GM21423 (cell line): ENCODE data around the gene APMAP.
A peak's percentile ranks its signal among the peaks of the same experiment; 100 is the strongest.
"Not testable (repeated sequence)": the region's sequence is repeated elsewhere in the genome, so short reads cannot be mapped to it uniquely, and the experiment has no call there.

ENCODE experiments used
- ATAC-seq: cut with Tn5 transposase; IDR thresholded peaks from one replicate; pipeline ENCODE4 v1.9.1; 2021; ENCODE audit warnings: mild to moderate bottlenecking, moderate library complexity; ENCODE audit not compliant: unreplicated experiment

Gene APMAP

DNA sequence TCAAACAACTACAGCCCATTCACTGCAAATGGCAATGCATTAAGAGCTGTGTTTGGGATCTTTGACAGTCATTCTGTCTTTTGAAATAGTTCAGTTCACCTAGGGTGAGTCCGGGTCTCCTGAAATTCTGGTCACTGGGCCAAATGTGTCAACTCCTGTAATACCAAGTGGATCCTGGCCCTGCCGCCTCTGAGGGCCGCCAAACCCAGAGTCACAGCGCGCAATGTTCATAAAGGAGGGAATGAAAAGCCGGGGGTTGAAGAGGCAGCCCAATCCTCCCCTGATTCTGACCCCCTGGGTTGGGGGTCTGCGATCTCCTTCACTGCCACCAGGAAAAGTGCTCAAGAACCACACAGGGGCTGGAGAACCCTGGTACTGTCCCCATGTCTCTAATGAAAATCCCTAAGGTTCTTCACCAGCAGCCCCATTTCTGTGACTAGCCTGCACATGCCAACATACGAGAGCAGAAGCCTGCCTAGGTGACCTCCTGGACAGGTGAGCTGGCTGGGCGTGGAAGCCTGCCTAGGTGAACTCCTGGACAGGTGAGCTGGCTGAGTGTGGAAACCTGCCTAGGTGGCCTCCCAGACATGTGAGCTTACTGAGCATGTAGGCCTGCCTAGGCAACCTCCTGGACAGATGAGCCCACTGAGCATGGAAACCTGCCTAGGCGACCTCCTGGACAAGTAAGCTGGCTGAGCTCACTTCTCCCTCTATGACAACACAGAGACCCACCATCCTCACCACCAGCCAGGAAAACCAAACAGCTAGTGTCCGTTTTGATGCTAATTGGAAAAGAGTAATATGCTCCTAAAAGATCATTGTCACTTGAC is 16.1 kb upstream of the APMAP start:
- no peak for ATAC-seq

DNA sequence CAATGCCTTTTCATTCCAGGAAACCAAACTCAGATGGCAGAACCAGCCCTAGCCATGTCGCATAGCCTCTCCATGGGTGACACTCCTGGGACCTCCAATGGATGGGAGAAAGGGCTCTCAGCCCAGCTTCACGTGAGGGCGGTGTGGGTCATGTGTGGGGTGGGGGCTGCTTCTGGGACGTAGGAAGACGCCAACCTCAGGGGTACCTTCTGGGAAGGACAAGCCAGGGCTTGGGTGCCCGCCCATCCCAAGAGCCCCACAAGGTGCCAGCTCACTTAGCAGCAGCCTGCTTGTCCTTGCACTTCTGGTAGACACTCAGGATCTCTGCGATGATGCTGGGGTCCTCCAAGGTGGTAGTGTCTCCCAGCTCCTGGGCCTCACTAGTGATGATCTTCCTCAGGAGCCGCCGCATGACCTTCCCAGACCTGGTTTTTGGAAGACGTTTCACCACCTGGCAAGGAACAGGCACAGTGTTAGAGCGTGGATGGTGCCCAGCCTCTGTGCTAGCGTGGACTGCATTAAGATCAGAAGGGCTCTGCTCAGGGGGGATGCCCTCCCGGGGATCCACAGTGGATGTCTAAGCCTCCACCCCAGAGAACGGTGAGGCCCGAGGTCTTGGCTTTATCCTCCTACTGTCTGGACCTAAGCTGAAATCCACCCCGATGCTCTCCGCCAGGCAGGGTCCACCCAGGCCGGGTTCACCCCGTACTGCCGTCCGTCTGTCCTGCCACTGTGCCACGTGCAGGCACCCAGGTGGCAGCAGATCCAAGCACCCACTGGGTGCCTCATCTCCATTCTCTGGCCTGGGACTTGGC is 15.1 kb upstream of the APMAP start:
- no peak for ATAC-seq

DNA sequence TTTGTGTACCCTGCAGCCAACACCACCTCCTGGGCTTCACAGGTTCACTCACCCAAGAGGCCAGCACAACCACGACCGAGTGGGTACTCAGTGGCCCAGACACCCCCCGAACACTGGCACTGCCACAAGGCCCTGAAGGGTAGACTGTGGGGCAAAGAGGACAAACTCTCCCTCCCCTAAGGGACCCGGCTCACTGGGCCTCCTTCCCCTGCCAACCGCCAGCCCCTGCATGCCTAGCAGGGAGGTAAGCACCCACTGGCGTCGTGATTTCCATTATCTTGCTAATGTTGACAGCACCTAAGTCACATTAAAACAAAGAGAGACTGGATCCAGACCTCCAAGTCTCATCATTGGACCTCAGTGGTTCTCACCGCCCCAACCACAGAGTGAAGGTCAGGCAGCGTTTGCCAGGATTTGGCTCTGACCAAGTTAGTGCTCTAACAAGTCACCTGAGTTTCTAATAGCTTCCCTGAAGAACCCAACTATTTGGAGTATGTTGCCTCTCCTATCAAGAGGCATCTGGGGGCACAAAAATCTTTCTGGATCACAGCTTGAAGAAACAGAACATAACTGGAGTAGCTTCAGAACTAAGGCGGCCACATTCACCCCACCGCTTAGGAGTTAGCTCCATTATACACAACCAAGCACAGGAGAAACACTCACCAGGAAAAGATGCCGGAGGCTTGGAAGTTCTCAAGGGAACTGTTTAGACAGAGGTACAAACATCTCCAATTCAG is 14.0 kb upstream of the APMAP start:
- ATAC-seq: no peak

DNA sequence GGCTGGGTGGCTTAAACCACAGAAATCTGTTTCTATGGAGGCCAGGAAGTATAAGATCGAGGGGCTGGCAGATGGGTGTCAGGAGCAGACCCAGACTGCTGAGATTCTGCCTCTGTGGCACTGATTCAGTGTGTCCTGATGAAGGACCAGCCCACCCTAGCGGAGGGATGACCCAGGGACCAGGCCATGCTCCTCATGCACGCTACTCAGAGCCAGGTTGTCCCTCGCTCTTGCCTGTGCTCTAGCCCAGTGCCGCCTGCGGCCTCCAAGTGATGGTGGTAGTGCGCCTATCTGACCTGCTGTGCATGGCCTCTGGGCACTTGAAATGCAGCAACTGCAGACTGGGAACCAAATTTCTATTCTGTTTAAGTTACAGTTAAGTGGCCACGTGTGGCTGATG is 13.1 kb upstream of the APMAP start:
- ATAC-seq: no peak

DNA sequence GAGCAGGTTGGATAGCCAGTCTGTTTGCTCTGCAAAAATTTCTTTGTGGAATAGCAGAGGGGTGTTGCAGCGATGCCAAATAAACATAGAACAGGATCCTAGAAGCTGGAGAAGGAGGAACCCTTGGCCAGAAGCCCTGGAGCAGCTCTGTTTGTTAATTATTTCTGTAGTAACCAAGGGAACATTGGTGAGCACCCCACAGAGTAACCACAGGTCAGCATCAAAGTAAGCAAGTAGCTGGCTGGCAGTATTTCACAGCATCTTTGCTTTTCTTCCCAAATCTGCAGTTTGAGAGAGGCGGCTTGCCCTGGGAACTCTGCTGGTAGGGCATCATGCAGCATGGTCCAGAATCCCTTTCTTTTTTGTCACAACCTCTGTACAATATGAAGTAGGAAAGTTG is 12.7 kb upstream of the APMAP start:
- no peak for ATAC-seq

DNA sequence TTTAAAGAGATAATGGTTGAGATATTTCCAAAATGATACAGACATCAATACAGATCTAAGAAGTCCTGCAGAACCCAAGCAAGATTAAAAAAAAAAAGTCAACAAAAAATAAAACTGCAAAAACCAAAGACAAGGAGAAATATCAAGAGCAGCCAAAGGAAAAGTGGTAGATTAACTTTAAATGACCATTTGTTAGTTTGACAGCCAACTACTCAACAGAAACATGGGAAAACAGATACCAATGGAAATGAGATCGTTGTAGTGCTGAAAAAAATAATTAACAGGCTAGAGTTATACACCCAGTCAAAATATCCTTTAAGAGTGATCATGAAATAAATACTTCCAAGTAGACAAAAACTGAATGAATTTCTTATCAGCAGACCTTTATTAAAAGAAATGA is 10.5 kb upstream of the APMAP start:
- ATAC-seq: no peak

DNA sequence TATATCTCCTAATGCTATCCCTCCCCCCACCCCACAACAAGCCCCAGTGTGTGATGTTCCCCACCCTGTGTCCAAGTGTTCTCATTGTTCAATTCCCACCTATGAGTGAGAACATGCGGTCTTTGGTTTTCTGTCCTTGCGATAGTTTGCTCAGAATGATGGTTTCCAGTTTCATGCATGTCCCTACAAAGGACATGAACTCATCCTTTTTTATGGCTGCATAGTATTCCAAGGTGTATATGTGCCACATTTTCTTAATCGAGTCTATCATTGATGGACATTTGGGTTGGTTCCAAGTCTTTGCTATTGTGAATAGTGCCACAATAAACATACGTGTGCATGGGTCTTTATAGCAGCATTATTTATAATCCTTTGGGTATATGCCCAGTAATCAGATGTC is 8.8 kb upstream of the APMAP start:
- ATAC-seq: not testable (repeated sequence)

DNA sequence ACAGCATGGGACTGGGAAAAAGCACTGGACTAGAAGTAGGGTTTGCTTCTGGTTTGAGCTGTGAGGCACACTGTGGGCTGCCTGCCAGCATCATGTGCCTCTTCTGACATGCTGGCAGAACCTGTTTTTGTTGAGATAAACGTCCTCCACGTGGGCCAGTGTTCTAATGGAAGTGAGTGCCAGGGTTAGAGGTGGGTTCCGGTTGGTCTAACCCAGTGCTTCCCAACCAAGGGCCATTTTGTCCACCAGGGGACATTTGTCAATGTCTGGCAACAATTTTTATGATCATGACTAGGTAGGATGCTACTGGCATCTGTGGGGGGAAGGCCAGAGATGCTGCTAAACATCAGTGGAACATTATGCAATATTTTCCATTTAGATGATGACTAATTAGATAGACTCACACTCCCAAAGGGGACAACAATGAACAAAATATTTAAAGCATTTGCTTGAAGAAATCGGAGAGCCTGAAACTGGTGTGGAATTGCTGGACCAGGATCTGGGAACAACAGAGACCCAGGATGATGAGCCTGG is 7.8 kb upstream of the APMAP start:
- ATAC-seq: no peak

DNA sequence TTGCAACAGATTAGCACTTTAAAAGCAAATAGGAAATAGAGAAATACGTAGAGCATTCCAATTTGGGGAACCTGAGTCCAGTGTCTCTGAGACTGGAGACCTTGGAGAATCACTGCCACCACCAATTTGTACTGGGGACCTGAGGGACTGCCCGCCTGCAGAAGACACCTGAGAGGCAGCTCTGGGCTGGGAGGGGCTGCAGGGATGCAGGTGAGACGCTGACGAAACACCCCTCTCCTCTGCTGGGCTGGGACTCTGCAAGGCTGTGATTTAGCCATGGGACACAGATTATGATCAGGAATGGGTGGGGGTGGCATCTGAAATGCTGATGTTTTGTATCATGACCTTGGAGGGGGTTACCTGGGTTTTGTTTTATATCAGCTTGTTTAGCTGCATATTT is 7.0 kb upstream of the APMAP start:
- no peak for ATAC-seq

DNA sequence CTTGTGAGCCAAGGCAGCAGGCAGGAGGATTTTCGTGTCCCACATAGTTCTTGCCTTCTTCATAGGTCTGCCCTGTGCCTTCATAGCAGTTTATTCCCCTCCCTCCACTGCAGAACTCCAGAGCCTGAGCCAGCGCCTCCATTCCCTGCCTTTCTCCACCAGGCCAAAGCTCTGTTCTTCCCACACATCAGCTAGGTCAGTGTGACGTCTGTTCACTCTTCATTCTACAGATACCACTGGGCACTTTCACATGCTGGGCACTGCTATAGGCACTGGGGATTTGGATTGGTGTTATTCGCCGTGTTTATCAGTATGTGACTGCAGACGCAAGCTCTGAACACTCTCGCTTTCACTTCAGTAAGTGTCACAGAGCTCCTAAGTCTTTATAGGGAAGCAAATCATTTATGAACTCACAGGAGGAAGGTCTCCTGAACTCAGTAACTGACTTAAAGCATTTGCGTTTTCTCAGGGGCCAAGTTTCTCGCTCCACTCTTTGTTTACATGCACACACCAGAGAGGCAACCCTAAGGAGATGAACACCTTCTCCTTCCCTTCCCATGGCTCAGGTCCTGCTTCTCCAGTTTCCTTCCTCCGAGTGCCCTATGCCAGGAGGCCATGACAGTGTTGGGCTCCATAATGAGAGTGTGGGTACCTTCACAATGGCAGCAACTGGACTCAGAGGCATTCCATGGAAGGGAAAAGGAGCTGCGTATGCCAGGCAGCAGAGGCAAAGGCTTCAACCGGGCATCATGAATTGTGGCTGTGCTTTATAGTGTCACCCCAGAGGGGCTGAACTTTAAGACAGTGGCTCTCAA is 6.3 kb upstream of the APMAP start:
- no peak for ATAC-seq

DNA sequence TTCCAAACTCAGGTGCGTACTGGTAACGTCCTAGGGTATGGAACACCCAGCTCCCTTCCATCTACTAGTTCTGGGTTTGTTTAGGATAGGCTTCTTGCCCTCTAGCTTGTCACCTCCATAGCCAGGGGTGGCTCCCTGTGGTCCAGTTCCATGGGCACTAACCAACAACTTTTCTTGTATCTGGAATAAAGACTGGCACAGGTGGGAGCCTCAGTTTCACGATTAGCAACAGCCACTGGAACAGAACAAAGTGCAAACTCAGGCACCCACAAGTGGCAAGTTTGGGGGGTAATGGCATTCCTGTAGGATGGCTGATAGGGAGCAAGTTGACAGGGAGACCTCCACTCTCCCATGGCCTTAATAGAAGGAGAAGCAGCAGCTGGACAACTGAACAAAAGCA is 5.6 kb upstream of the APMAP start:
- no peak for ATAC-seq

DNA sequence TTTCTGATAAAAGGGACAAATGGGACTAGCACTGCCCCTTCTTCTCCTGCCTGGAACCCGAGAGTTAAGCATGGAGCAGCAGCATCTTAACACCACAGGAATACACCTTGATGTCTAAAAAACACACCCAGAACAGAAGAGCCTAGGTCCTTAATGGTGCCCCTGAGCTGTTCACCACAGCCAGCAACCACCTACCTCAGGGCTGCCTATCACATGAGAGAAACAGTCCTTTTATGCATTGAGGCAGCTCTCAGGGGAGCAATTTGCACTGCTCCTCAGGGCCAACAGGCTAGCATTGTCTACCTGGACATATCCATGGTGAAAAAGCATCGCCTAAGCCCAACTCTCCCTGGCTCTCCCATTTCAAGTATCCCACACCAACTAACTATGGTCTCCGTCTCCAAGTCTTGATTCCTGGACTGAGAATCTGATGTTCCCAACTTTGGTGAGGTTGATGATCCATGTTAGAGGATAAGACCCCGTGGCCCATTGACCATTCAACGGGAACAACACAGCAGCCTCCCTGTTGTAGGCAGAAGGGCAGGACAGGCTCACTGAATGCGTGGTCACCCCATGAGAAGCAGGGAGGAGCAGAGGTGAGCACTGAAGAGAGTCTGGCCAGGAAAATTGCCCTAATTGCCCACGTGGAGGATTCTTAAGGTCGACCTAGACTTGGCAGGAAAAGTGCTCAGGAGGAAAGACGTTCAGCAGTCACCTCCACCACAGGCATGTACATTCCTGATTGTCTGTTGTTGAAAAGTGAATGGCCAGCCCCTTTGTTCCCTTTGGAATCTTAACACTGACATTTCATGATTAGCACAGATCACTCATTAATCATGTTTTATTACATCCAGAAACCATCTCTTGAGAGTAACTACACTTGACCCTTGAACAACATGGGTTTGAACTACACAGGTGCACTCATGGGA is 4.2 kb upstream of the APMAP start:
- ATAC-seq: no peak

DNA sequence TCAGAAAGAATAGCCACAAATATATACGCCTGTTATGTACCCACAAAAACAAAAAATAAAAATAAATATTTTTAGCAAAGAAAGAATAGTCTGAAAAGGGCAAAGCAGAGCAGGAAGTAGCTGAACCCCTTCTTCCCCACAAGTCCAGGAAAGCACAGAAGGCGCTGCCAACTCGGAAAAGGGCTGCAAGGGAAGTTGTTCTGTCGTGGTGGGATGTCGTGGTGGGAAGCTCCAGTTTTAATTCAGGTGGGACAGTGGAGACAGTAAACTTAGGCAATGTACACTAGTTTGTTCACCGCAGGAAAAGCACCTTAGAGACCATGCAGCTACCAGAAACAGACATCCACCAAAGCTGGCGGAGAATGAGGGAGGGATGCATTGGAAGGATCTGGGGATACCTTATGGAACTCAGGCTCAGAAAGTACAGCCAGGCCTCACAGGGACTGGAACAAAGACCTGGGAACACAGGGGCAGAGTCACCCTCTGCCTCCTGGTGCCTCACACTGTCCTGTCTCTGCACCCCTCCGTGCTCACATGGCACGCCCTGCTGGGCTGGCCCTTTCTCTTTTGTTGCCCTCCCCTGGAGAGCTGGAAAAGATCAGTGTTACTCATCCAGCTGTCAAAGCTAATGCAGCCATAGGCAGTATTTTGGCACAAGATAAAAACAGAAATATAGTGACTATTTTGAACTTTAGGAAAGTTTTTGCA is 3.3 kb upstream of the APMAP start:
- no peak for ATAC-seq

DNA sequence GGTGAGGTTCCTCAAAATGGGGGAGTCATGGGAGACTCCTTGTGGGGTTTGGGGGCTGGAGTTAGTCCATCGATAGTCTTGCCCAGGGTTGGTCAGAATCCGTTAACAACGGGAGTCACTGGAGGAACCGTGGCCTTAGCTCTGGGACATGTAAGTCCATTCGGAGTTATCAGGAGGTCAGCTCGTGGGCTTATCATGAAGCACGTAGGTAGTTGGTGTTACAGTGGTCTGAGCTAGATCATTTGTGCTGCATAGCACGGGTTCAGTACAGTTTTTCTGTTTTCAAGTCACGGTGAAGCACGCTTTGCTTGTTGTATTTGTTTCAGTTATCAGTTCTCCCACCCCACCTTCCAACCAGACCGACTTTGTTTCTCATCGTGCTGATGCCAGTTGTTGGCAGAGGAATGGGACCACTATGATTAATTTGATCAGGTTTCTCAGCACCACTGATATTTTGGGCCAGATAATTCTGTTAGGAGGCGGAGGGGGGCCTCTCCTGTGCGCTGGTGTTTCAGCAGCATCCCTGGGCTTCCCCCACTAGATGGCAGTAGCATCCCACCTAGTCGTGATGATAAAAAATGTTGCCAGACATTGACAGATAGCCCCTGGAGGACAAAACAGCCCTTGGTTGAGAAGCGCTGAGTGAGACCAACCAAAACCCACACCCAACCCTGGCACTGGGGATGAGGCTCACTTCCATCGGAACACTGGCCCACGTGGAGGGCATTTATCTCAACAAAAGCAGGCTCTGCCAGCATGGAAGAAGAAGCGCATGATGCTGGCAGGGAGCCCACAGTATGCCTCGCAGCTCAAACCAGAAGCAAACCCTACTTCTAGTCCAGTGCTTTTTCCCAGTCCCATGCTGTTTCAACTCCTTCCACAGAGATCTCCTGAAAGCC is 2.2 kb upstream of the APMAP start:
- ATAC-seq: no peak

DNA sequence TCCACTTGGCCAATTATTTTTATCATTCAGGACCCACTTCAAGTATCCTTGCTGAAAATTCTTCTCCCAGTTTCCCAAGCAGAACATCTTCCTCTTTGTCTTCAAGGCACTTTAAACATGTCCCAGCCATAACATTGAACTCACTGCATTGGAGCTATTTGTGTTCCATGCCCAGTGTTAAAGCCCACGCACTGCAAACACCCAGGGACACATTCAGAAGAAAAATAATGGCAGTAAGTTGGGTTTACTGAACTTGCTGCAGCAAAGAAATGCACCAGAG is 1.6 kb upstream of the APMAP start:
- ATAC-seq: no peak

DNA sequence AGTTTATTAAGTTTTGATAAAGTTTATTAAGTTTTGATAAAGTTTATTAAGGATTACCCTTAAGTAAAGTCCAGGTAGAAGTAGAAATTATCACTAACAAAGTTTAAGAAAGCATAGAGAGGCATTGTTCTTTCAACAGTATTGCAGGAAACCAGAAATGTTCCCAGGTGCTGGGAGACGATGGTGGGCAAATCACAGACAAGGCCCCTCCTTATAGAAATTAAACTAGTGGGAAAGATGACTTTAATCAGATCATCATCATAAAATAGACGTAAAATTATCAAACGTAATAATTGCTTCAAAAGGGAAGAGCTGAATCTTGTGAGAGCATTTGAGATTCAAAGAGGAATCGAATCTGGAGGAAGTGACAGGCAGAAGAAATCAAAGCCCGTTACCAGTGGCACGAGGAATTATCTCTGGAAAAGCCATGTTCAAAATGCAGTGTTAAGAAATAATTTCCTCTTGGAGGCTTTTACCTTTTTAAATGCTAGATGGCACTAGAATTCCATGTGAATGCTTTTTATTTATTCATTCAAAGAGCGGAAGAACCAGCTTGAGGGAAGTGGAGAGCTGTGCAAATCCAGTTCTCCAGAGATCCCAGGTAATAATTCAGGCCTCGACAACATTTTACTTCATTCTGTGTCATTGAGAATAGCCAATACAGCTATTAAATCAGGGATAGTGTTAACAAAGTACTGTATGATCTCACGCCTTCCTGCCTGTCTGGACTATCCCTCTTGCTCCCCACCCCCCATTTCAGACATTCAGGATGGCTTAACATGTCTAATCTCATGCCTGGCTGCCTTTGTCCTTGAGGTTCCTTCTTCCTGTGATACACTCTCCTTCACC is 1.0 kb upstream of the APMAP start:
- ATAC-seq: no peak

DNA sequence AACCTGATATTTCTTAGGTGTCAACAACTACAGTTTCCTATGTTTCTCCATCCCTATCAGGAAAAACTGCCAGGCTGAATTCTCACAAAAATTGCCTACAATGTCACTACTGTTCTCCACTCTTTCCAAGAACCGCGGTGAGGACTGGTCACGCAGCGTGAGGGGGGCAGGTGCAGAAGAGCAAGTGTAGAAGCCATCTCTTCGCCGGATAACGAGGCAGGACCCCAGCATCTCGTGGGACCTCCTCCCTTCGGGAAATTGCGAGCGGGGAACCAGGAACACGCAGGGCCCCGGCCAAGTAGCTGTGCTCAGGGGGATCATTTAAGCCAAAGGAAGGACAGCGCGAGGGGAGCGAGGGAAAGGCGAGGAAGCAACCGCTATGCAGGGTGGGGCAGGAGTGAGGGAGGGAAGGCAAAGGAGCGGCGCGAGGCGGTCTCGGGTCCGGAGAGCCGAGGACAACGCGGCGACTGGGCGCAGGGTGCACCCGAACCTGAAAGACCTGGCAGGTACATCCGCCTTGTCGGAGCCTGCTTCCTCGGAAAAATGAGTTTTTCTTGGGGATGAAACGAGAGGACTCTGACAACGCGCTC is 559 bp downstream of the APMAP start:
- ATAC-seq: peak; percentile 21
